ENCODE measurements around the gene ALDH3A1. TPM values are rescaled to one million over a fixed set of nuclear protein-coding genes. Genes with fewer than 3 reads are reported as not detected.

Gene ALDH3A1
- total and polyA plus RNA-seq, 10 donors, result 0.36 to 16.1 (median 0.77) TPM; not detected in 1

- no peak overlapping the region for H3K4me3 ChIP-seq
- H3K36me3 ChIP-seq, result no peaks in the 10 kb centered on the region
- TF ChIP-seq CTCF (IDR thresholded peaks at IDR 0.05 in 8 of 11, conservative IDR thresholded peaks at IDR 0.05 in 3 of 11) (no peak), POLR2A (IDR thresholded peaks at IDR 0.05) (no peak), POLR2AphosphoS5 (IDR thresholded peaks at IDR 0.05) (no peak)
- intact Hi-C loops (cut with DNase I; ENCODE audit: low total_unique reads), result no loop called here
- H3K27ac ChIP-seq, result no peak overlapping the region
- H3K9me3 ChIP-seq, result no peaks in the 10 kb centered on the region
- H3K27me3 ChIP-seq (replicated peaks in 1 of 7), result no peaks in the 10 kb centered on the region
- WGBS, 5 donors, result 88 to 96% (median 92%) methylated on average over 4 to 11 of the region's 11 CpGs
- no peak for DNase-seq
- peaks cover 0 to 20% (median 10%) of the 10 kb centered on the region in 6 donors for H3K4me1 ChIP-seq
Observed at GRCh38 chr17:19707728-19708221, 40.3 kb downstream of the ALDH3A1 start.

- no peak overlapping the region for H3K27ac ChIP-seq
- no peak for DNase-seq
- no peaks in the 10 kb centered on the region for H3K27me3 ChIP-seq (replicated peaks in 1 of 7)
- H3K9me3 ChIP-seq, result no peaks in the 10 kb centered on the region
- 78 to 89% (median 84%) methylated on average over 8 to 12 of the region's 12 CpGs for WGBS, 5 donors
- no peak overlapping the region for H3K4me3 ChIP-seq
- TF ChIP-seq POLR2AphosphoS5 (IDR thresholded peaks at IDR 0.05) (no peak), POLR2A (IDR thresholded peaks at IDR 0.05) (no peak), CTCF (IDR thresholded peaks at IDR 0.05 in 8 of 11, conservative IDR thresholded peaks at IDR 0.05 in 3 of 11) (no peak)
- peaks cover 0 to 27% (median 14%) of the 10 kb centered on the region in 6 donors for H3K4me1 ChIP-seq
- no peaks in the 10 kb centered on the region for H3K36me3 ChIP-seq
- intact Hi-C loops (cut with DNase I; ENCODE audit: low total_unique reads), result no loop called here
Observed at GRCh38 chr17:19706791-19707727, 41.0 kb downstream of the ALDH3A1 start.

GRCh38 chr17:19705771-19706770 is 42.0 kb downstream of the ALDH3A1 start:
- no peak for DNase-seq
- Histone ChIP-seq H3K27me3 (replicated peaks in 1 of 7) (no peaks in the 10 kb centered on the region), H3K9me3 (no peaks in the 10 kb centered on the region), H3K27ac (no peak overlapping the region), H3K4me3 (no peak overlapping the region), H3K4me1 (peaks cover 0 to 33% (median 19%) of the 10 kb centered on the region in 6 donors), H3K36me3 (no peaks in the 10 kb centered on the region)
- TF ChIP-seq CTCF (IDR thresholded peaks at IDR 0.05 in 8 of 11, conservative IDR thresholded peaks at IDR 0.05 in 3 of 11) (no peak), POLR2A (IDR thresholded peaks at IDR 0.05) (no peak), POLR2AphosphoS5 (IDR thresholded peaks at IDR 0.05) (no peak)
- 76 to 91% (median 88%) methylated on average over 13 to 22 of the region's 22 CpGs for WGBS, 5 donors
- intact Hi-C loops (cut with DNase I; ENCODE audit: low total_unique reads), result no loop called here

Data from spleen (tissue), 11 donors.